Fibroblast of the aortic adventitia (primary cell): ENCODE results near the gene NR1I3. TPM values are rescaled to one million over a fixed set of nuclear protein-coding genes. Genes with fewer than 3 reads are reported as not detected.

ENCODE experiments used
- DNase-seq: peaks from one replicate; pipeline ENCODE4 v3.0.0-alpha.2; 2010; ENCODE audit warnings: low read depth
- H3K4me3 ChIP-seq: 2 replicates; pipeline ENCODE4 v1.5.1; 2011; ENCODE audit warnings: low read depth, mild to moderate bottlenecking, control low read depth, low read length, moderate library complexity
- CTCF ChIP-seq: IDR thresholded peaks from 2 replicates; pipeline ENCODE4 v1.5.1; 2011; ENCODE audit warnings: mild to moderate bottlenecking, low read length, control low read depth, inconsistent platforms; ENCODE audit not compliant: insufficient read depth
- total RNA-seq: library from RNA; depleted of rRNA; stranded (reverse); fragments of >200 nt; gene quantifications from 2 replicates; pipeline ENCODE4 v1.2.3, GENCODE V29; 2012; ENCODE audit warnings: low replicate concordance

The NR1I3 gene
- total RNA-seq, 1 donor, result not detected

GRCh38 chr1:161216945-161217712 lies 20.9 kb downstream of the NR1I3 start:
- H3K4me3 ChIP-seq, result no peak overlapping the region
- no peak for TF ChIP-seq CTCF
- DNase-seq, result peak; percentile 71

- no peak for TF ChIP-seq CTCF
- no peak for DNase-seq
- H3K4me3 ChIP-seq, result no peak within 1 kb of the TSS
These were observed 22.9 kb downstream of the NR1I3 start, which contains the start of gene FCER1G for GRCh38 chr1:161215076-161215475. TSS of gene FCER1G (plus strand) at chr1:161215295. CDS start at chr1:161215322, 27 bp downstream.

- no peak overlapping the region for H3K4me3 ChIP-seq
- no peak for TF ChIP-seq CTCF
- DNase-seq, result no peak
These were observed 23.6 kb downstream of the NR1I3 start for GRCh38 chr1:161214369-161214768.

- no peak overlapping the region for H3K4me3 ChIP-seq
- peak; percentile 68 for DNase-seq
- TF ChIP-seq CTCF, result peak; percentile 94
These were observed 28.1 kb downstream of the NR1I3 start for GRCh38 chr1:161209790-161210409.

GRCh38 chr1:161207173-161207572 lies 30.8 kb downstream of the NR1I3 start:
- H3K4me3 ChIP-seq, result no peak overlapping the region
- no peak for DNase-seq

GRCh38 chr1:161206411-161207140 lies 31.4 kb downstream of the NR1I3 start:
- DNase-seq, result no peak
- H3K4me3 ChIP-seq, result no peak overlapping the region
- no peak for TF ChIP-seq CTCF

More at GRCh38 chr1:161207173-161207572, 30.8 kb downstream of the NR1I3 start:
- TF ChIP-seq CTCF, result no peak
